Occipital lobe (tissue), 2 donors: ENCODE data around the gene KRTAP29-1. TPM values are rescaled to one million over a fixed set of nuclear protein-coding genes. Genes with fewer than 3 reads are reported as not detected.
A peak's percentile ranks its signal among the peaks of the same experiment; 100 is the strongest.

Source experiments
- DNase-seq: peaks from one replicate; lab custom pipeline; 2025; lab: John Stamatoyannopoulos, UW
- total RNA-seq: library from RNA; depleted of rRNA; stranded (reverse); fragments of >200 nt; gene quantifications from one replicate; pipeline ENCODE4 v1.2.3, GENCODE V29; 2014

The KRTAP29-1 gene
- total RNA-seq, 1 donor from 2014 or later = not detected

GRCh38 chr17:41328207-41328606 is 25.6 kb upstream of the KRTAP29-1 start:
- DNase-seq = no peak

- DNase-seq = no peak
These were observed 24.9 kb upstream of the KRTAP29-1 start for GRCh38 chr17:41327411-41328120.

DNA sequence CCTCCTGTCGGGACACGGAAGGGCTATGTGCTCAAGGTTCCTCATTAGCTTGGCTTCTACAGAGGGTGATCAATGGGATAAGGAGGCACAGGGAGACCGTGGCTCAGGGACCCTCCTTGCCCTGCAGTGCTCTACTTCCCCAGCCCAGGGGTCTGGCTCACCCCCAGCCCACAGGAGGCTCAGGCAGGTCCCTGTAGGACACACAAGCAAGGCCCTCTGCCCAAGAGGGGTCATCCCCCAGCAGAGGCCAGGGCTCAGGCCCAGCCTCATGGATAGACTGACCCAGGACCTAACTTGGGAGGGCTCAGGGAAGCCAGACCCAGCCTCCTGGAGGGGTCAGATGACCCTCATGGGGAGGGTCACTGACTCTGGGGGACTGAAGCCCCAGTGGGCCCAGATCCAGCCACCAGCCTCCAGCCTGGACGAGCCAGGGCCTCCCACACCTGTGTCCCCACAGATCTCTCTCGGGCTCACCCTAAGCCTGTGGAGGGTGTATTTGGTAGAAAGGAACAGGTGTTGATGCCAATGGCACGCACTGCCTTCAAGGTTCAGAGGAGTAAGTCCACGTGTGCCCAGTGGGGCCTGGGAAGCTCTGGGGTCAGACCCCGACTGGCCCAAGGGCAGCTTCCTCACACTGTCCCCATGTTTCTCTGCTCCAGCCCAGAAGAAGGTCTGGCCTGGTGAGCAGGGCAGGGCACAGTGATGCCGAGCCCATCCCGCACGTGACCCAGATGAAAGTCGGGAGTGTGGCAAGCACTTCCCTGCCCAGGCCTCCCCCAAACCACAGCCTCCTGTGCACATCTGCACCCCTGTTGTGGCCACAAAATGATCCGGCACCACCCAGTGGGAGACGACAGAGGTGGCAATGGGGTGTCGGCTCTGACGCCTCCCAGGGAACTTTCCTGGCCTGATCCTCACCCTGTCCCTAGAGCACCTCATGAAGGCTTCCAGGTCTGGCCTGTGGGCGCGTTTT is 23.8 kb upstream of the KRTAP29-1 start:
- no peak for DNase-seq

DNA sequence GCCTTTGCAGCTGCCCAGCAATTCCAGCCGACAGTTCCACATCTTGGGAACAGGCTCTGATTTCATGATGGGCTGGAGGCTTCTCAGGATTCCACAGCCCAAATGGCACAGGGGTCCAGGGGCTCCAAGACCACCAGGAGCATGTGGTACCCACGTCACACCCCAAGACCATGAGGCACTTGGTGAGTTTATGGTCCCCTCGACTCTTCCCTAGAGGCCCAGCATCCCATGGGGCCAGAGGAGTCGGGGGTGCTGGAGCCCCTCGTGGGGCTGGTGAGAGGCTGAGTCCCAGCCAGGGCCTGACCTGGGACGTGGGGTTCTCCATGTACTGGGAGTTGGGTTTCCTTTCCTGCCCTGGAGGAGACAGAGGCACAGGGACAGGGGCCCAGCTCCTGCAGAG is 23.0 kb upstream of the KRTAP29-1 start:
- DNase-seq = no peak

DNA sequence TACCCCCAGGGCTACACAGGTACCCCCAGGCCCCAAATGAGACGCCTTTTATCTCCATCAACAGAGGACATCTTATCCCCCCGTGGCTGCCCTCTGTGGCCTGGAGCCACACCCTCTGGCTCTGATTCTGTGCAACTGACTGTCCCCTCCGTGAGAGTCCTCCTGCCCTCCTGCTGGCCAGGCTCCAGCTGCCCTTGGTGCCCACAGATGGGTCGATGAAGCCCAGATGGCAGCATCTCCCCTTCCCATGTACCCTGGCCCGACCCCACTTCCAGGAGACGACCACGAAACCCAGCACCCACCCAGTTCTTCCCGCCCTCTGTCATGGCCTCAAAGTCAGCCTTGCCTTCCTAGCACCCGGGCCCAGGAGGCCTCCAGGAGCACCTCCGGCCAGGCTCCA is 22.5 kb upstream of the KRTAP29-1 start:
- no peak for DNase-seq

DNA sequence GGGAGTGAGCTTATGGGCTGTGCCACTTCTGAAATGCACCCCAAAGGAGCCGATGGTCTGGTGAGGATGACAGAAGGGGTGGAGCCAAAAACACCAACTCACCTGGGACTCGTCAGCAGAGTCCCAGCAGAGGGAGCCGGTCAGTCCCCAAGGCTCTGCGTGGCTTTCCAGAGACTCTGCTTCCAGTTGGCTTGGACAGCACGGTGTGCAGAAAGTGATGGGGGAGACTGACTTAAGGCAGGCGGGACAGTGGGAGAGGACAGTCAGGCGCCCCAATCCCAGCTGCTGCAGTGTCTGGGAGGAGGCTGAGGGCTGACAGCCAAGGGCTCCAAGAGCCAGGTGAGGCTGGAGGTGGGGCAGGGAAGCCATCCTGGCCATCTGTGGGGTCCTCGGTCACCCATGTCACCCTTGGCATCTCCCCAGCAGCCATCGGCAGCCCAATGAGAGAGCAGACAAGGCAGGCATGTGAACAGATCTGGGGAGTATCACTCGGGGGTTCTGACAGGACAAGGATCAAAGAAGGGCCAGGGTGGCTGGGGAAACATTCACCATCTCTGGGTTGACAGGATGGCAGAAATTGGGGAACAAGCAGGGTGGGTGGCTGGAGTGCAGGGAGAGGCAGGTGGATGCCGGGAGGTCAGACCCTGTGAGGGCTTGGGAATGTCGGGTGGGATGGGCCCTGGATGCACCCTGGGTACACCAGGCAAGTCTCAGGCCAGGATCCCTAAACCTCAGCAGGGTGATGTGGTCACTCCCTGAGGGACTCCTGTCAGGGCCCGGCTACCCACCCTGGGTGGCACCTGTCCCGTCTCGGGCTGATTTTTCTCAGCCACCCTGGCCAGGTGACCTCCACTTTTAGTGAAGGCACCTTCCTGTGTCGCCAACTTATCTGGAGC is 21.8 kb upstream of the KRTAP29-1 start:
- DNase-seq = no peak

DNA sequence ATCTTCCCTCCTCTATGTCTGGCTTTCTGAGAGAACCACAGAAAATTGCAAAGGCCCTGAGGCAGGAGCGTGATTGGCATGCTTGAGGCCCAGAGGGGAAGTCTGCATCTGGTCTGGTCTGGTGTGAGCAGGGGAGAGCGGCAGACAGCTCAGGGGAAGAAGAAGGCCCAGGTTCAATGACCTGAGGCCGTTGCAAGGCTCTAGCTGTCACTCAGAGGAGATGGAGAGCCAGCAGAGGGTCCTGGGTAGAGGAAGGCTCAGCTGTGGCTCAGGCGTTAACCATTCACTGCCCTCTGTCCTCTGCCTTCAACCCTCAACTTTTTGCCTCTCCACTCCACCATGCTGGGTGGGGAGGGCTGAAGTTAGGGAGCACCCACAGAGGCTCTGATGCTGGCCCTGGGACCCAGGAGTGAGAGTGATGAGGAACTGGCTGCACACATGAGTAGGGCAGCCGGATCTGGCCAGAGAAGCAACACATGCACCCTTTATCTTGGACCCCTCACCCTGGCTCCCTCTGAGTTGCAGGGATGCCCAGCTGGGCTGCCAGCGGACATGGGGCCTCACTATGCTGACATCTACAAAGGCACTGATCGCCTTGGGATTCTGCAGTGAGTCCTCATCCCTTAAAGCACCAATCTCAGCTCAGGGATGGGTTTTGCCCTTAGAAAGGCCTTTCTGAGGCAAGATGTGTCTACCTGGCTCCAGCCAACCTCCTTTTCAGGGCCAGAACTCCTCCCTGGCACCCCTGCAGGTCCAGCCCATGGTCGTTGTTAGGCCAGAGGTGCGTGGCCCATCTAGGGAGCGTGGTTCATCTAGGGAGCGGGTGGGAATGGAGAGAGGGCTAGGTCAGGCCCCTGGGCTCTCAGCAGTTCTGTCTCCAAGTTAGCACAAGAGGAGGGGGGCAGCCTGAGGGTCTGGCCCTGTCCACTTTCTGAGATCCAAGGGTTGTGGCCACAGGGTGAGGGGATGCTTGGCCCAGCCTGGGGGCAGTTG is 20.5 kb upstream of the KRTAP29-1 start:
- DNase-seq = no peak

- no peak for DNase-seq
These were observed 19.6 kb upstream of the KRTAP29-1 start for GRCh38 chr17:41322094-41322902.

- no peak for DNase-seq
These were observed 15.6 kb upstream of the KRTAP29-1 start for GRCh38 chr17:41318231-41318630.

DNA sequence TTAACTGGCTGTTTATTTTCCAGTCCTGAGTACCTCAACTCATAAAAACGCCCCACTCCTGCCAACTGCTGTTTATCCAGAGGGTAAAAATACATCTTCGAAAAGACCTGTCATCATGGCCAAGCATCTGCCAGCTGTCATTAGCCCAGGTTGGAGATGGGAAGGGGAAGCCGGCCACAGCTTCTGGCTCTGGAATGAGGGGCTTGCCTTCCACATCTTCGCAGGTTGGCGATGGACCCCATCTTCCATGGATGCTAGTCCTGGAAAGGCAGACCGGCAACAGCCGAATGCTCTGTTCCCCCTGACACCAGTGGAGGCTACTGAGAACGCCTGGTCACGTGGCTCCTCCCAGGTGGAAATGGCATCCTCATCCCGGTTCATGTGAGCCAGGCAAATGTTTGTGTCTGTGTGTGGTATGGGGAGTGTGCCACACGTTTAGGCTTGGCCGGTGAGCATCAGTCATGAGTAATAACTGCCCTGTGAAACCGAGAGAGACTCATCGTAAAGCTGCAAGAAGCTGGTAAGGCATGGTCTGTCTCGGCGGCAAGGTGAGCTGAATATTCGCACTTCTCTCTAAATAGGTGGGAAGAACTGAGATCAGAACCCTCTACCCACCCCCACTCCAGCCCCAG is 13.3 kb upstream of the KRTAP29-1 start:
- DNase-seq = no peak

DNA sequence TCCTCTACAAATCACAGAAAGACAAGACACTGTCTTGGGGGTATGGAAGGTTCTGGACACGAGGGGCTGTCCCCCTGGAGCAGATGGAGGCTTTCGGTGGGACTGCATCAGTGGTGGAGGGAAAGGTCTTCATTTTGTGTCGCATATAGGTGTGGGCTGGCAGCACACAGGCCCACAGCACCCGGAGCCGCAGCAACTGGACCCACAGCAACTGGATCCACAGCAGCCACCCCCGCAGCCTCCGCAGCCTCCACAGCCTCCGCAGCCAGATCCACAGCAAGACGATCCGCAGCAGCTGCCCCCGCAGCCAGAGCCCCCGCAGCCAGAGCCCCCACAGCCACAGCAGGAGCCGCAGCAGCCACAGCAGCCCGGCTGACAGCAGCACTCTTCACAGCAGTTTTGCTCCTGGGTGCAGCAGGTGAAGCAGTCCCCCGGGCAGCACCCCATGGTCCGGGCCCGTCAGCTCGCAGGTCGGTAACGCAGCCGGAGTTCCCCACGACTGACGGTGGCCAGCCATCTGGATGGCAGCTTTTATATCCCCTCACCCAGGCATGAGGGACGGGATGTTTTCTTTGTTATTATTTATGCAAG is 12.6 kb upstream of the KRTAP29-1 start, which contains the start of gene KRTAP17-1:
Gene KRTAP17-1, minus strand, starts transcription at position 507 of the 591 bp plus-strand sequence. Its CDS starts 60 bp downstream, at position 447.
- no peak for DNase-seq

GRCh38 chr17:41311111-41311510 is 8.5 kb upstream of the KRTAP29-1 start:
- no peak for DNase-seq

DNA sequence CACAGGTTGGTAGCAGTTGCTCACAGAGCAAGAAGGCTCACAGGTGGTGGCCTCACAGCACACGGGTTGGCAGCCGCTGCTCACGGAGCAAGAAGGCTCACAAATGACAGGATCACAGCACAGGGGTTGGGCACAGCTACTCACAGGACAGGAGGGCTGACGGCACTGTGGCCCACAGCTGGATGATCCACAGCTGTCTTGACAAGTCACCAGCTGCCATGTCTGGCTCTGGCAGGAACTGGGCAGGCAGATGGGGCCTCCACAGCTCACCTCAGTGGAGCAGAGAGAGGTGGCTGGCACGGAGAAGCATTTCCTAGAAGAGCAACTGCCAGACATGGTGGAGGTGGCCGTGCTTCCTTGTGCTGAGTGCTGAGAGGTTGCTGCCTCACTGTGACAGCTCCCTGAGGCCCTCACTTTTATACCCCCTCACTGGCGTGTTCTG is 6.3 kb upstream of the KRTAP29-1 start, which contains the start of gene KRTAP16-1:
Gene KRTAP16-1, minus strand, starts transcription at position 392 of the 442 bp plus-strand sequence. Its CDS starts 56 bp downstream, at position 336.
- DNase-seq = no peak

DNA sequence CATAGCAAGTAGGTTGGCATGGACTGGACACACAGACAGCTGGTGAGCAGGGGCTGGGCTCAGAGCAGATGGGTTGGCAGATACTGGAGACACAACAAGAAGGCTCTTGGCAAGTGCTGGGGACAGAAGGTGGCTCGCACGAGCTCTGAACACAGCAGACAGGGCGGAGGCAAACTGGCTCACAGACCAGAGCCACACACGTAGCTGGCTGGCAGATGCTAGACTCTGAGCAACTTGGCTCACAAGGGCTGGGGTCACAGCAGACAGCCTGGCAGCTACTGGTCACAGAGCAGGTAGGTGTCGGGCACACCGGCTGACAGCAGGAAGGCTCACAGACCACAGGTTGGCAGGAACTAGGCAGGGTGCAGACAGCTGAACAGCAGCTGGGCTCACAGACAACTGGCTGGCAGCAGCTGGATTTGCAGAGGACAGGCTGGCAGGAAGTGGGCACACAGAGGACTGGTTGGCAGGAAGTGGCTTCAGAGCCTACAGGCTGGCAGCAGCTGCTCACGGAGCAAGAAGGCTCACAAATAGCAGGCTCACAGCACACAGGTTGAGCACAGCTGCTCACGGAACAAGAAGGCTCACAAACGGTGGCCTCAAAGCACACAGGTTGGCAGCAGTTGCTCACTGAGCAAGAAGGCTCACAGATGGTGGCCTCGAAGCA is 5.7 kb upstream of the KRTAP29-1 start:
- peak; percentile 48 for DNase-seq

- DNase-seq = no peak
These were observed 5.0 kb upstream of the KRTAP29-1 start for GRCh38 chr17:41307647-41308046.

- no peak for DNase-seq
These were observed 1.4 kb upstream of the KRTAP29-1 start for GRCh38 chr17:41304091-41304490.

- DNase-seq = no peak
These were observed 330 bp upstream of the KRTAP29-1 start for GRCh38 chr17:41302981-41303380.
